Measurements from ENCODE around the gene TMEM131L.
"Not testable (repeated sequence)": the region's sequence is repeated elsewhere in the genome, so short reads cannot be mapped to it uniquely, and the experiment has no call there.

The TMEM131L gene

DNA sequence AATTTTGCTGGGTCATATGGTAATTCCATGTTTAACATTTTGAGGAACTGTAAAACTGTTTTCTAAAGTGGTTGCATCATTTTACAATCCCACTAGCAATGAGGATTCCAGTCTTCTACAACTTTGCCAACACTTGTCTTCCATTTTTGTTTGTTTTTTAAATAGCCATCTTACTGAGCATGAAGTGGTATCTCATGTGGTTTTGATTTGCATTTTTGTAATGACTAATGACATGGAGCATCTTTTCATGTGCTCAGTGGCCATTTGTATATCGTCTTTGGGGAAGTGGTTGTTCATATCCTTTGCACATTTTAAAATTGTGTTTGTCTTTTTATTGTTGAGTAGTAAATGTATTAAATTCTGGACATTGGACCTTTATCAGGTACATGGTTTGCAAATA is 94.7 kb downstream of the TMEM131L start:
- in situ Hi-C loops (cut with HindIII; ENCODE audit: low sequenced_read_pairs): no loop called here
- DNase-seq (ENCODE audit: low read depth, low spot score): no peak
- TF ChIP-seq, protein P1, sequence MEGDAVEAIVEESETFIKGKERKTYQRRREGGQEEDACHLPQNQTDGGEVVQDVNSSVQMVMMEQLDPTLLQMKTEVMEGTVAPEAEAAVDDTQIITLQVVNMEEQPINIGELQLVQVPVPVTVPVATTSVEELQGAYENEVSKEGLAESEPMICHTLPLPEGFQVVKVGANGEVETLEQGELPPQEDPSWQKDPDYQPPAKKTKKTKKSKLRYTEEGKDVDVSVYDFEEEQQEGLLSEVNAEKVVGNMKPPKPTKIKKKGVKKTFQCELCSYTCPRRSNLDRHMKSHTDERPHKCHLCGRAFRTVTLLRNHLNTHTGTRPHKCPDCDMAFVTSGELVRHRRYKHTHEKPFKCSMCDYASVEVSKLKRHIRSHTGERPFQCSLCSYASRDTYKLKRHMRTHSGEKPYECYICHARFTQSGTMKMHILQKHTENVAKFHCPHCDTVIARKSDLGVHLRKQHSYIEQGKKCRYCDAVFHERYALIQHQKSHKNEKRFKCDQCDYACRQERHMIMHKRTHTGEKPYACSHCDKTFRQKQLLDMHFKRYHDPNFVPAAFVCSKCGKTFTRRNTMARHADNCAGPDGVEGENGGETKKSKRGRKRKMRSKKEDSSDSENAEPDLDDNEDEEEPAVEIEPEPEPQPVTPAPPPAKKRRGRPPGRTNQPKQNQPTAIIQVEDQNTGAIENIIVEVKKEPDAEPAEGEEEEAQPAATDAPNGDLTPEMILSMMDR (IDR thresholded peaks at IDR 0.05; ENCODE audit: low read depth, low read length): no peak
- no peak overlapping the region for H3K4me3 ChIP-seq (ENCODE audit: low read depth, low read length)

DNA sequence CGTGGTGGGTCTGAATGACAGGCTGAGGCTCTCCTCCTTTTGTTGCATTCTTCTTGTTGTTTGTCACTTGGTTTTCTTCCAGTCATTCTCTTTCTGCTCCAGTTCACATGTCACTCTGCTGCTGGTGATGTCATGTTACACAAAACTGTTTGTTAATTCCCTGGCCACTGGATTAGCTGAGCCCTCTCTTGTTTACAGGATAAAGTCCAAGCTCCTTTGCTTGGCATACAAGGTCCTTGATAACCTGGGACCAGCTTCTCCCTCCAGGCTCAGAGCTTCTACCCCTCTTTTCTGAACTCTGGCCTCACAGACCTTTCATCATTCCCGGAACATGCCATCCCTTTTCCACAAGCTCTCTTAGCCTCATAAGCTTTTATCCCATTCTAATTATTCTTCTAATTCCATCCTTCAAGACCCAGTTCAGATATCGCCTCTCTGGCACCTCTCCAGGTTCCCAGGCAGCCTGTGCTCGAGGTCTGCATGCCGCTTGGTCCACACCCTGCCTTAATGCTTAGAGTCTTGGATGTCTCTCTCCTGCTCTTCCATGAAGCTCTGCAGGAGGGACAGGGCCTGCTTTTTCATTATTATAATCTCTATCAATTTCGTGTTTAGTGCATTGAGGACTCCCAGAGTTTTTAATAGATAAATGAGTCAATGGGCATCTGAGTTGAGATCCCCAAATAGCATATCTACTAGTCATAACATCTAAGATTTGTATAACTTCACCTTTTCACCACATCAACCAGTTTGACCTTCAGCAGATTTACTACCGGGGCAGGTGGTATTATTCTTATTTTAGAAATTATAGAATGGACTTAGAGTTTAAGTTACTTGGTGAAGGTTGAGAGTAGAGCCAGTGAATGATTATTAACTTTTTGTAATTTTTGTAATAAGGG is 98.7 kb downstream of the TMEM131L start:
- no peak for DNase-seq (ENCODE audit: low read depth, low spot score)
- no peak overlapping the region for H3K4me3 ChIP-seq (ENCODE audit: low read depth, low read length)
- TF ChIP-seq, protein P1 (IDR thresholded peaks at IDR 0.05; ENCODE audit: low read depth, low read length): no peak
- in situ Hi-C loops (cut with HindIII; ENCODE audit: low sequenced_read_pairs): no loop called here

DNA sequence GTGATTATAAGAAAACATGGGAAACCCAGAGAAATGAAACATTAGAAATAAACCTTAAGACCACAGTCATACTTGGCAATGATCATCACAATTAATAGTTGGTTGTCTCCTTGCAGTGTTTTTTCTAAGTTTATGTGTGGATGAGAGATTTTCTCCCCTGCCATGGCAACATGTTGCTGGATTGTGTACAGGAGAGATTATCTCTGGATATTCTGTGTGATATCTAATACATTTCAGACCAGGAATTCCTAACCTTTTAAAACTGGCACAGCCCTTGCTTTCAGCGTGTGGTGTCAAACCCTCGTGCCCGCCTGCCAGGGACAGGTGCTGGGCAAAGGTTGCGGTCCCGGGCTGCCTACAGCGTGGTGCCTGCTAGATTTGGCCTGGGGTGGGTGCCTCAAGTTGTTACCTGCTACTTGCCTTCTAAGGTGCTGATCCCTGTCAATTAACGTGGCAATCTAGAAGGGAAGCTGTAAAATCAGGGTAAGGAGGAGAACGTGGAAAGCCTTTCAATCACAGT is 100.5 kb downstream of the TMEM131L start:
- TF ChIP-seq, protein P1 (IDR thresholded peaks at IDR 0.05; ENCODE audit: low read depth, low read length): no peak
- H3K4me3 ChIP-seq (ENCODE audit: low read depth, low read length): no peak overlapping the region
- DNase-seq (ENCODE audit: low read depth, low spot score): no peak
- in situ Hi-C loops (cut with HindIII; ENCODE audit: low sequenced_read_pairs): no loop called here

DNA sequence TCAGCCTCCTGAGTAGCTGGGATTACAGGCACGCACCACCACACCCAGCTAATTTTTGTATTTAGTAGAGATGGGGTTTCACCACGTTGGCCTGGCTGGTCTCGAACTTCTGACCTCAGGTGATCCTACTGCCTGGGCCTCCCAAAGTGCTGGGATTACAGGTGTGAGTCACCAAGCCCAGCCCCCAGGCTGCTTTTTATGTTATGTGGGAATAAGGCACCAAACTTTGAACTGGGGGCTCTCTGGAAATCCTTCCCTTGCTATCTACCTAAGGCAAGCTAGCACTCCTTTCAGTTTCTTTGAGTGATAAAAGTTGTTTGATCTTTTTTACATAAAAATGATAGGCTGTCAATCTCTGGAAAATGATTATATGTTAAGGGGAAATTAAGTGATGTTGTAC is 101.5 kb downstream of the TMEM131L start:
- DNase-seq (ENCODE audit: low read depth, low spot score); H3K4me3 ChIP-seq (ENCODE audit: low read depth, low read length); in situ Hi-C loops (cut with HindIII; ENCODE audit: low sequenced_read_pairs): not testable (repeated sequence)

DNA sequence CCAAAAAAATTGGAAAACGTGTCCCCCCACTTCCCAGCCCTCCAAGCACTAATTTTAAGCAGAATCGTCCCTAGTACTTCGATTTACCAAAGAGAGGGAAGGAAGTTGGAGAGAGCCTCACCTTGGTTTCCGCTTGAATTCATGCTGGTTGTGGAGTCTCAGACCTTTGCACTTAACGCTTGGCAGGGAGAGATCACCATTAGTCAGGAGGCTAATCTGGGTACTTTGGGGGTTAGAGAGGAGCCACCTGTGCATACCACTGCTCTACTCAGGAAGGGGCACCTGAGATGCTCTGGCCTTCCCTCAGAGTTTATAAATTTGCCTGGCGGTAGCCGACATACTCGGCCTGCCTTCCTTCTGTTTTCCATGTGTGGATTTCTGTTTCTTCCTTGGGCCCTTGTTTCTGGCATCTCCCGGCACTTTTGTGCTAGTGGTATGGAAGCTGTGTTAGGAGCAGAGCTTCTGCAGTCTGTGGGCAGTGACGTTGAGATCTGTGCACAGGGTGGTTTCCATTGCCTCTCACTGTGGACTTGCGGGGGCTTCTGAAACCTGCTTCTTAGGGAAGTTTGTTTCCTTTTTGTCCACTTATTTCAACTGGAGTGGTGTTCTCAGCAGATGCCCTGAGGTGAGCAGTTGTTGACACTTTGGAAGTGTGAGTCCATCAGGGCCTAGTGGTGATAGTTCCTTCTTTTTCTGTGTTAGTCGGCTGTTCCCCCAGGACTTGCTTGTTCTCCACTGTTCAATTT is 104.2 kb downstream of the TMEM131L start:
- in situ Hi-C loops (cut with HindIII; ENCODE audit: low sequenced_read_pairs): no loop called here
- DNase-seq (ENCODE audit: low read depth, low spot score): no peak
- H3K4me3 ChIP-seq (ENCODE audit: low read depth, low read length): no peak overlapping the region
- TF ChIP-seq, protein P1 (IDR thresholded peaks at IDR 0.05; ENCODE audit: low read depth, low read length): no peak

DNA sequence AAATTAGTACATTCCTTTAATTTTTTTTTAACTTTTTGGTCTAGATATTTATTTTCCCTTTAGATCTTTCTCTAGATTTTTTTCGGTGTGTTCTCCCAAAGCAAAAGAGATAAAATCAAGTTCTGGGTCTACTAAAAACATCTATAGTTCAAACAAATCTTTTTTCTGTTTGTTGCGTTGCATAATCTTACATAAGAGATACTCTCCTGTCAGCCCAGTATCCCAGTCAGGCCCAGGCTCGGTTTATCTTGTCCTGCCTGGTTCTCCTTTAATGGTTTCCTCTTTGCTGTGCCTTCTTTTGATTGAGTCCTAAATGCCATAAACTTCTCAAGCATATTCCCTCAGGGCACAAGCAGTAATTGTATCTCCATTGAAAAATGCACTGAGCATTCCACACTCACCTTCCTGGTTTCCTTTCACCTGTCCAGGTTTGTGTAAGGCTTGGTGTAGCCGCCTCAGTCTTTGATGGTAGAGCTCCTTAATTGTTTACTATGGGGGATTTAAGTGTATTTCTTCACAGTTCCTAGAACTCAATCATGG is 104.9 kb downstream of the TMEM131L start:
- H3K4me3 ChIP-seq (ENCODE audit: low read depth, low read length): no peak overlapping the region
- TF ChIP-seq, protein P1 (IDR thresholded peaks at IDR 0.05; ENCODE audit: low read depth, low read length): no peak
- in situ Hi-C loops (cut with HindIII; ENCODE audit: low sequenced_read_pairs): no loop called here
- DNase-seq (ENCODE audit: low read depth, low spot score): no peak
